HG03439 (cell line): Measurements from ENCODE around the gene ZNF775.
A peak's percentile ranks its signal among the peaks of the same experiment; 100 is the strongest.

Source experiments
- ATAC-seq: cut with Tn5 transposase; IDR thresholded peaks from one replicate; pipeline ENCODE4 v1.9.1; 2021; ENCODE audit warnings: mild to moderate bottlenecking, moderate library complexity; ENCODE audit not compliant: unreplicated experiment

ZNF775 gene

DNA sequence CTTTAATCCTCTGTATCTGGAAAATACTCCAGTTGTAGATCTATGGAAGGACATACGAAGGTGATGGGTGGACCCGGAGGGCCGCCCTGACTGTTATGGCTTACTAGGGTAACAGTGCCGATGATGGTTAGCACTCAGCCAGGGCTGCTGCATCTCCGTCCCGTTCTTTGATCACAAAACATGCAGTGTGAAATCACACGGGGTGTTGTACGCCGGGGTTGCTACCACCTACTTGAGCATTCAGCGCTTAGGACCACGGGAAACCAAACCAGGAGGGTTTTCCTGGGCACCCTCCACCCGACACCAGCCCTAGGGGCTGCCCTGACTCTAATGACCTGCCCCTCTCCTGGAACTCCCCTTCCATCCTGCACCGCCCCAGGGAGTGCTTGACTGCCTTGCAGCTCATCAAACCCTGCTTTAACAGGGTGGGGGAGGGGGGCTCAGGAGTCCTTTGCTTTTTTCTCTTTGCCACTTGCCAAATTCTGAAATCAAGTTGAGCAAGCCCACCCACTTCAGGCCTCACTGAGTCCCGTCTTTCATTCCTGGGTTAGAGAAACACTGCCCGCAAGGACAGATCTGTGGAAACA, 20.4 kb downstream of the ZNF775 start:
- no peak for ATAC-seq

DNA sequence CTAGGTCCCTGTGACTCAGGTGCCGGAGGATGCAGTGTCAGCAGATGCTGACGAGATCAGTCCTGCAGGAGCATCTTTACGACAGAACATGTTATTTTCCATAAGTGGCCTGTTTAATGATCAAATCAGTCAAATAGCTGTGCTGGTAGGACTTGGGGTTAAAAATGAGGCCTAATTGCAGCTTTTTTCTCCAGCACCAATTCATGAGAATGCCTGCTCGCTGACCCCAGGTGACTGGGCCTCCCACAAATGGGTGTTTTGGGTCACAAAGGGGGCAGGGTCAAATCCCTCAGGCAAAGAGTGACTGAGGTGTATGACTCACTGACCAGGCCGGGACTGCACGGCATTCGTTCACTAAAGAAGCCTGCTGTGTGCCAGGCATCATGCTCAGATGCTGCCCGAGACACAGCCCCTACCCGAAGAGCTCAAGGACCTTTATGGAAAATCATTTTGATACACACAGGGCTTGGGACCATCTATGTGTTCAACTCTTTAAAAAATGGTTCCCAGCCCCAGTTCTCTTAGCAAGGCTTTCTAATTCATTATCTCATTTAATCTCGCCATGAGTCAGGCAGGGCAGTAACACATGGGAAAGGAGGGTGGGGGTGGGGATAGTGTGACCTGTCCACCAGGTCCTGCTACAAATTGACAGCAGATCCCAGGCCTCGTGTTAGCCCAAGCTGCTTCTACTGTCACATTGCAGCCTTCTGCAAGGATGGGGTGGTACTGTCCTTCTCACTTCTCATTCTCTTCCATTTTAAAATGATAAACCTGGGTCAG, 21.1 kb downstream of the ZNF775 start:
- no peak for ATAC-seq

DNA sequence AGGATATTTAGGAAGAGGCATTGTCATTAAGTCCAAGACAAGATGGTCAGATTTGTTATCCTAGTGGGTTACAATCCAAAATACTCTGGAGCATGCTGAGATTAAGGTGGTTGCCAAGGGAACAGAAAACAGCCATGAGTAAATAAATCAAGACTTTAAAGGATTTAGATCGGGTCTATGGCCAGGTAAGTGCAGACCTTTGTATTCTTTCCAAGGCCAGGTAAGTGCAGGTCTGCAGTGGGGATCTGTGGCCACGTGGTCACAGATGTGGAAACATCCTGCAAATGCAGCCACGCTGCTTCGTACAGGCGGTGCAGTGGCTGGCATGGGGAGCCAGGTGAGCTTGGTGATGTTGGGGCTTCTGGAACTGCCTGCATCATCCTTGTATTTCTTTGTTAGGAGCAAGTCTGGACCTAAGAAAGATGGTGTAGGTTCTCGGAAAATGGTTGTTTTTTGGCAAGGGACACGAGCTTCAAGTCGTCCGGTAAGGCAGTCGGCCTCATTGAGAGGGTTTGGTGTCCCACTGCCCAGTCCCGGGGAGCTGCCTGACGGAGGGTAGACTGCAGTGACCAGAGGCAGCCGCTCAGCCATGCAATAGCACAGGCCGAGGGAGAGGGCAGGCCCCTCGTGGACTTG, 21.8 kb downstream of the ZNF775 start:
- no peak for ATAC-seq

DNA sequence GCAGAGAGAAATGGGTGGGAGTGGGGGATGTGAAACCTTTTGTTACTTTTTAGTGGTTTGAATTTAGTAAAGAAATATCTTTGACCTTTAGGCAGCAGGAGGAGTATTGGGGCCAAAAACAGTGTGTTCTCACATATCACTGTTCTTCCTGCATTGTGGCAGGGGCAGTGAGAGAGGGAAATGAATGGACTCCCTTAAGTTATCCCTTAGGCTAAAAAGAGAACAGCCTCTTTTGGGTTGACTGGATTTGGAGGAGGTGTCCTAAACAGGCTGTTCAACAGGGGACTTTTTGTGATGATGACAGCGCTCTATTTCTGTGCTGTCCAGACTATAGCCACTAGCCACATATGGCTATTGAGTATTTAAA, 22.3 kb downstream of the ZNF775 start:
- ATAC-seq = no peak

DNA sequence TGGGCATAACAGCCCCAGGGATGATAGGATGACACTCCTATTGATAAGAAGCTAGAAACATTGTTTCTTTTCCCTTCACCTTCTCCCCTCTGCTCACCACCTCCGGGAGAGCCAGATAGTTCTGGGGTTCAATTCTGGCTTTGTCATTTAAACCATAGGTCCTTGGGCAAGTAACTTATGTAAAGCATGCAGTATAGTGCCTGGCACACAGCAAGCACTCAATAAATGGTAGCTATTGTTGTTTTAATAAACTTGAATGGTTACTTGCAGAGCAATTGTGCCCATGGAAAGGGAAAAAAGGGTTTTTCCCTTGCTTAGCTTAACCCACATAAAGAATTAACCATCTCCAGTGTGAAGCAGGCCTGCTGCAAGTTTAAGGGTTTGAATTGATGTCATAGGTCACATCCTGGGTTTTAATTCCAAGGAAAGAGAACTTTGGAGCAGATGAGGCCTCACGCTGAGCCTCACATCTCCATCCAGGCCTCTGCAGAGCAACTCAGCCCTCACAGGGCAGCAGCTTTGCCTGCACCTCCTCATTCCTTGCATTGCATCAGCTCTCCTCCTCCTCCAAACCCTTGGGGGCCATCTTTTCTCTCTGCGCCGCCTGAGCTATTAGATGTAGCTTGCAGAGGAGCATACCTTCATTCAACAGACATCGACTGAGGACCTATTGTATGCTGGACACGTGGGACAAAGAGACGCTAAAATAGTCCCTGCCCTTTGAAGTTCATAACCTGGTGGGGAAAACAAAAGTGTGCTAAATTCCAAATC, 22.9 kb downstream of the ZNF775 start:
- no peak for ATAC-seq

DNA sequence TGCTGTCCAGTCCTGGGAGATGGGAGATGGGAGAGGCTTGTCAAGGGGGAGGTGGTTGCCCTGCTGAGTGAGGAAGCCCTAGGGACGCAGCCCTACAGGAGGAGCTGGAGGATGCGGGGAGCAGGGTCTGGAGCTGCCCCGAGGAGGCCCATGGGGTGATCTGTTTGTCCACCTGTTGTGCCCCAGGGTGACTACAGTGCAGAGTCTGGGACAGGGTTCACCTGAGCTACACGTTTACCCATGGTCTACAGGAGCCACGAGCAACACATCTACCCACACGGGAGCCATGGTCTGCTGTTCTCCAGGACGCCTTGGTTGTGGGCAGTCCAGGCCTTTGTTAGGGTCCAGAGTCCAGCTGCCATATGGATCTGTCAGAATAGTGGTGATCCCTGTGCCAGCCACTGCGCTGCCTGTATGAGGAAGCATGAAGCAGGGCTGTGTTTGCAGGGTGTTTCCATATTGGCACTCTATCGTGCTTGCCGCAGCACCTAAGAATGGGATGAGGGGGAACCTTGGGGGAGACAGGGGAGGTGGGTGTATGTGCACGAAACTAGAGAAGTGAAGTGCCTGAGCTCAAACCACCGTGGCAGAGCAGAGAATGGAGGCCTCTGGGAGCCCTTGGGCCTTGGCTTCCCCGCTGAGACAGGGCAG, 23.7 kb downstream of the ZNF775 start:
- ATAC-seq = no peak

DNA sequence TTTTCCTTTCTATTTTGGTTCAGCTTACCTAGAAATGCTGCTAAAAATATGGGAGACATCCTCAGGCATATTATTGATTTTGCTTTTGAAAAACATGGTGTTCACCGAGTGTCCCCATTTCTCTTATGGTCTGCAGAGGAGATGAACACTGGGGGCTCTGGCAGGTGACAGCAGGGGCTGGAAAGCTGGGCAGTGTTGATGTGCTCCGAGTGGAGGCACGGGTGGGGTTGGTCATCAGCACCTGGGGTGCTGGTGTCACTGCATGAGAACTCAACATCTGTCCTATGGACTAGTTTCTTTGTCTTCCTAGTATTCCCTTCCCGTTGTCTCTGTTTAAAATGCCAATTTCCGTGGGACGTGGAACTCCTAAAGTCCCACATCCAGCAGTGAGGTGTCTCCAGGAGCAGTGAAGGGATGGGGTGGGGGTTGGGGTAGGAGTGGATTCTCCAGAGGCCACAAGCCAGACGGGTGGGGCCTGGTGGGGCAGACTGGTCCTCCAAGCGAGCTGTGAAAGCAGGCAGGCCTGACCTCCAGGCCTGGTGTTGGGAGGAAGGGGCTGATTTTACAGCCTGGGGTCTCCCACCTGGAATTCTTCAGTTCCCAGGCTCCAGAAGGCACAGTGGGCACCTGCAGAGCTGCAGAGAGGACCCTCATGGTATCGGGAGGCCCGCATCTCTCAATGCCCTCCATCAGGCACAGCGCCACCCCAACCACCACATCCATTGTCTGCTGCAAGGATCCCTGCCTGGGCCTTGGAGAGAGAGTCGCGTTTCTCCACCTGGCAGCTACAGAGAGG, 24.4 kb downstream of the ZNF775 start:
- no peak for ATAC-seq

DNA sequence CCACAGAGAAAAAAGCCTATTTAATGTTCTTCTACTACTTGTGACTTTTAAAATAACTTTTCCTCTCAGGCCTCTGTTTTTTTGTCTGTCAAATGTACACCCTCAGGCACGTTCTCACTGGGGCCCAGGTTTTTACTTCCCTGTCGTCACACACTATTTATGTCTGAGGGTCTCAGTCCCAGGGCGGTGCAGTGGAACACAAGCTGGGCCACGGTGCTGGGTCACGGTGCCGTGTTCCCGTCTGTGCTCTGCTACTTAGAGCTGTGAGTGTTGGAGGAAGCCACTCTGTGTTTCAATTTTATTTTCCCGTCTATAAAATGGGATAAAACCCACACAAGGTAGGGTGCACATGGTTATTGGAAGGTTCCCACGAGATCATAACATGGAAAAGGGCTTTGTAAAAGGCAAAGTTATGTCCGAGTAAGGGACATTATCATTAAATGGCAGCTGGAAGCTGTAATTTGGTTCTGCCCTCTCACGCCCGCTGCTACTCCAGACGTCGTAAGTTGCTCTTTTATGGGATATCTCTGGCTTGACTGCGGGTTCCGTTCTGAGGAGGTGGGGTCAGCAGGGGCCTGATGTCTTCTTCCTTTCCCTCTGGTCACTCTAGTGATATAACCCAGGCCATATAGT, 25.2 kb downstream of the ZNF775 start:
- no peak for ATAC-seq

DNA sequence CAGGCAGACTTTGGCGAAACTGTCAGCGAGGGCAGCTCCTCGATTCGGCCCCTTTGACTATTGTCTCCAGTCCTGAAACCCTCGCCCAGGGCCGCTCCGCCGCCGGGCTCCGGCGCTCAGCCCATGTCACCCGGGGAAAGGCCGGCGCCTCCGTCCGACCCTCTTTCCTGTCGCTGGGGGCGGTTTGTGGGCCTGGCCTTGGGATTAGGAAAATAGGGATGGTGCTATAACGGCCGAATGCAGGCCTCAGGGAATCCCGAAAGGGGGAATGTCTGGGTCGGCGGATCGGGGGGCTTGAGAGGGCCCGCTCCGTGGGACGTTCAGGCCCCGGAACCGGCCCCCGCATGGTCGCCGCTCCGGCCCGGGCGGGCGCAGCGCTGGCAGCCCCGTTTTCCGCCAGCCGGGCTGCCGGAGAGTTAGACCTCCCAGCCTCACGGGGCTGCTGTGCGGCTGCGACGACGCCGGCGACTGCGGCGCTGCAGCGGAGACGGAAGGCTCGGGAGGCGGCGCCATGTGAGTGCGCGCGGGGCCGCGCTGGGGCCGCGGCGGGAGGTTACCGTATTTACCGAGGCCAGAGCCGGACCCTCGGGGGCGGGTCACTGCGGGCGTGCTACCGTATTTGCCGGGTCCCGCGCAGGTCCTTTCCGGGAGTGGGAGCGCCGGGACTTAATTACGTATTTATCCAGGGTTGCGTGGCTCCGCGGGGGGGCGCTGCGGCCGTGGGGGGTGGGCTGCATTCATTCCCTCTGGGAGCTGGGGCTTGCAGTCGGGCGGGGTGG, 25.9 kb downstream of the ZNF775 start:
- peak; percentile 55 for ATAC-seq

DNA sequence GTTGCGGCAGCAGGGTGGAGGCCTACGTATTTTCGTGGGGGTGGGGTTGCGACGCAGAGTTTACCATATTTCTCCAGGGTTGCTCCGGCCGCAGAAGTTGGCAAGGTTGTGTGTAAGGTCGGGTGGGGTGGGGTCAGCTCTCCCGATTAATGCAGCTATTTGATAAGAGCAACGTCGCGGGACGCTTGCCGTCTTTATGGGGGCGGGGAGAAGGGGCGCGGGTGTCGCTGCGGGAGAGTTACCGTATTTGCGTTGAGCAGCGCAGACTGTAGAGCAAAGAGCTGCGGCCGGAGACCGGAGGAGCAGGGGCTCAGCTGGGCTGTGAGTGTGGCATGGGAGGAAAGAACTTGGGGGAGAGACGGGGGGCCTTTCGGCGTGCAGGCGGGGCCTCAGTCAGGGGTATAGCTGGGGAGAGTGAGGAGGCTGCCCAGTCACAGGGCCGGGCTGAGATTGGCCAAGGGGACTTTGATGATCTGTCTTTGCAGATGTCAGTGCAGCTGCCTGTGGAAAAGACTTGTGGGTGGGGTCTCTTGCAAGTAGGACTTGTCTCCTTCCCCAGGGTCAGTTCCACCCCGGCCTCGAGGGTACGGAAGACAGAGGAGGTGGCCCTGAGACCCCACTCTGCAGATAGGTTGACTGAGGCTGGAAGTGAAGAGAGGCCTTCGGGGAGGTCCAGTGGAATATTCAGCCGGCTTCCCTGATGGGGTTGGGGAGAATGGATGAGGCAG, 26.6 kb downstream of the ZNF775 start:
- no peak for ATAC-seq

DNA sequence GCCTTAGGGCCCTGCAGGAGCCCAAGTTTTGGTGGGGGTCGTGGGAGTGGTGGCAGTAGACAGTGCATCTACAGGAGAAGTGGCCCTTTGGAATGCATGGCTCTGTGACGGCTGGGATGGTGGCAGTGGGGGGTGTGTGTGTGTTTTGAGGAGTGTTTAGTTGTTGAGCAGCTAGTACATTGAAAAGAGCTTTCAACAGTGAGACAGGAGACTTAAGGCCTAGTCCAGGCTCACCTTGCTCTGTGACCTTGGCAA, 27.1 kb downstream of the ZNF775 start:
- ATAC-seq = no peak

DNA sequence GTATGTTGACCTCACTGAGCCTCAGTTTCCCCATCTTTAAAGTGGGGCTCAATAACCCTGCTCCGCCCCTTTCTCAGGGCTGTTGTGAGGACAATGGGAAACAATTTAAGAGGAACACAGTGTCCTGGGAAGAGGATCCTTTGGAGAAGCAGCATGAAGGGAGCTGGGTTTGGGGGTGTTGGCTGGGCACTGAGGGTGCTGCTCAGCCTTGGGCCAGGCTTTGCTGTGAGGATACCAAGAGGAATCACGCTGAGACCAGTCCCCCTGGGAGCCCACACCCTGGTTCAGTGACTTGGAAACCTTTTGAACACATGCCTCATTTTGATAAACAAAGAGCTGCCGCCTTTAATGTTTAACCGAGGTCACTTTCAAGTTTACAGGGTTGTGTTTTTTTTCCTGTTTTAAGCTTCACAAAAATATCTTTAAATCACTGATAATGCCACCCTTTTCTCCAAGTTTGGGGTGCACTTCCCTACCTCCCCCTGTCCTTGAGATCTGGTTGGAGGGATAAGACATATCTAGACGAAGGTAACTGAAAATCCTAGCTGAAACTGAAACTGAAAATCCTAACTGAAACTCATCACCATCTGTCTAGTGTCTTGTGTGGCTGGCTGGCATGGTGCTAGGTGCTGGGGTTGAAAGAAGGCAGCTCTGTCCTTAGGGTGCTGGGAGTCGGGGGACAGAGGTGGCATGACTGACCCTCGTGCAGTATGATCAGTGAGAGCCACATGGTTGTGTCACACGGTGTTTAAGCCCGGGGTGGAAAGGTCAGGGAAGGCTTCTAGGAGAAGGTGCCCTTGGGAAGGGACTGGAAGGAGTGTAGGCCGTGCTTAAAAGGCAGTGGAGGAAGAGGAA, 27.7 kb downstream of the ZNF775 start:
- ATAC-seq = peak; percentile 47

DNA sequence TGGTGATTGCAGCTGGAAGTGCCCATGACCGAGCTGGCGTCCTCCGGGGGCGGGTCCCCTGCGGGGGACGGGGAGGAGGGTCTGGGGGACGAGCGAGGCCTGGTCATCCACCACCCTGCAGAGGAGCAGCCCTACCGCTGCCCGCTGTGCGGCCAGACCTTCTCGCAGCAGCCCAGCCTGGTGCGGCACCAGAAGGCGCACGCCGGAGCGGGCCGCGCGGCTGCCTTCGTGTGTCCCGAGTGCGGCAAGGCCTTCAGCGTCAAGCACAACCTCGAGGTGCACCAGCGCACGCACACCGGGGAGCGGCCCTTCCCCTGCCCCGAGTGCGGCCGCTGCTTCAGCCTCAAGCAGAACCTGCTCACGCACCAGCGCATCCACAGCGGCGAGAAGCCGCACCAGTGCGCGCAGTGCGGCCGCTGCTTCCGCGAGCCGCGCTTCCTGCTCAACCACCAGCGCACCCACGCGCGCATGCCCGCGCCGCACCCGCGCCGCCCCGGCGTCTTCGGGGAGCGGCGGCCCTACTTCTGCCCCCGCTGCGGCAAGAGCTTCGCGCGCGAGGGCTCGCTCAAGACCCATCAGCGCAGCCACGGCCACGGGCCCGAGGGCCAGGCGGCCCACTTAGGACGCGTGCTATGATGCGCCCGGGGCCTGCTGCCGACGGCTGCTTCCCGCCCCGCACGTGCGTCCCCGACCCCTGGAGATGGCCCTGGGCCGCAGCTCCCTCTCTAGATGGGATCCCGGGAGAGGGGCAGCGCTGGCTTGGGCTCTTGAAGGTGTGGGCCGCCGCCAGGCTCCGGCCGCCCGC, 28.7 kb downstream of the ZNF775 start:
- no peak for ATAC-seq

DNA sequence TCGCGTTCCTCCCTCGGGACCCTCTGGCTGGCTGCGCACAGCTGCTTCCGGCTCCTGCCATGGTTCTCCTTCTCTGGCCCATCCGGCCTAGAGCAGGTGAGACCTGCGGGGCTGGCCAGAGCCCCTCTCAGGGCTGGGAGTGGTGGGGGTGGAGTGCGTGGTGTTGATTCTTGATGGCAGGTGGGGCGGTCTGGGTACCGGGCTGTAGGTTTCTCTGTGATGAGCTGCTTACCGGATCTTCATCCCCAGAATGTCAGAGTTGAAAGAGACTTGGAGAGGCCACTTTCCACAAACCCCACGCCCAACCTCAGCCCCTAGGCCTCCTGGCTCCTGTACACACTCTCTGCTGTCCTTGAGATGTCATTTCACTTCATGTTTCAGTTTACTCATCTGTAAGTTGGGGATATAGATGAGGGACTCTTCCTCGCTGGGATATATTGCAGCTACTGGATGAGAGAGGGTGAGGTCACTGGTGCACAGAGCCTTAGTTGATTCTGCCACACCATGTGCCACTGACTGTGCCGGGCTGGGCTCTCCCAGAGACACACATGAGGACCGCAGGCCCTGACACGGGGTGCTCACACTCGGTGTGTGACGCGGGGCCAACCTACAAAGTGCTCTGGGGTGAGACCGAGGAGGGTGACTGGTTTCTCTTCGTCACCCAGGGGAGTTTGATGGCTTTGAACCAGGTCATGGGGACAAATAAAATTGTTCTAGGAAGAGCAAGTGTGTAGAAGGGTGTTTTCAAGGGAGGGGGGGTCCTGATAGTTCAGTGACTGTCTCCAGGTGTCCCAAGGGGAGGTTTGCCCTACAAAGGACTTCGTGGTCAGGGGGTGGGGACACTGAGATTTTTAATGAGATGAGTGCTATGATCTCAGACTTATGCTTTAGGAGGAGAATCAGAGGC, 29.5 kb downstream of the ZNF775 start:
- no peak for ATAC-seq

DNA sequence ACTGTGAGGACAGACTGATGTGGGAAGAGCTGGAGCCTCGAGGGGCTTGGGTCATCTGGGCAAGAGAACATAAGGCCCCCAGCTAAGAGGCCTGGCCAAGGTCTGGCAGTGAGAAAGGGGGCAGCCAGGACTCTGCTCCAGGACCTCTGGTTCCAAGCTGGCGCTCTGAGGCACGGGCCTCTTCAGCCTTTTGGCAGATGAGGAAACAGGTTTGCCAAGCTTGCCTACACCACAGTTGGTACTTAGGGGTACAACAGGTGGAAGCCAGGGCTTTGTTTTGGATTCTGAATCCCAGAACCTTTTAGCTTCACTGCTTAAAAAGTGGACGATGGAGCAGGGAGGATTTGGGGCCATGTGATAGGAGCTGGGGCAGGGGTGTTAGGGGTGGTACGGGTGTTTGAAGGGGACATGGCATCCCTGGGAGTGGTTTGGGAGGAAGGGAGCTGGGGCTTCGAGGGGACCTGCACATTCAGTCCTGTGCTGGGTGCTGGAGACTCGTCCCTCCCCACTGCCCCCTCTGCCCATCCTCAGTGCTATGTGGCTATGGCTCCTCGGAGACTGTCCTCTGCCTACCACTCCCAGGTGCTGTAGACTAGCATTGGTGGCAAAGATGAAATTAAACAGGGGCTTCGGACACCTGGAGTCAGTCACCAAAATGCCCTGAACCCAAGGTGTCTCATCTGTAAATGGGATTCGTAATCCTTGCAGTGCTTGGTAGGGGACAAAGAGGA, 30.3 kb downstream of the ZNF775 start:
- no peak for ATAC-seq
